Esophagus squamous epithelium (tissue), 4 donors: Measurements from ENCODE around the gene PCSK5.

Experiments
- POLR2A ChIP-seq, 4 donors: fragments of 450-650 bp; IDR thresholded peaks; one replicate each; pipeline ENCODE4 v1.6.1; 2017; ENCODE audit warnings: antibody characterized with exemption in 4 of 4, mild to moderate bottlenecking in 4 of 4, moderate library complexity in 3 of 4
- TF ChIP-seq, protein P1 (sequence below), 6 experiments: fragments of 450-650 bp in 4 of 6; fragments of 200-600 bp in 2 of 6; sonication (generic) in 2 of 6; IDR thresholded peaks; one replicate each; pipeline ENCODE4 v1.5.1; 2016 to 2019; ENCODE audit warnings: antibody characterized with exemption in 6 of 6, mild to moderate bottlenecking in 4 of 6, moderate library complexity in 4 of 6

DNA sequence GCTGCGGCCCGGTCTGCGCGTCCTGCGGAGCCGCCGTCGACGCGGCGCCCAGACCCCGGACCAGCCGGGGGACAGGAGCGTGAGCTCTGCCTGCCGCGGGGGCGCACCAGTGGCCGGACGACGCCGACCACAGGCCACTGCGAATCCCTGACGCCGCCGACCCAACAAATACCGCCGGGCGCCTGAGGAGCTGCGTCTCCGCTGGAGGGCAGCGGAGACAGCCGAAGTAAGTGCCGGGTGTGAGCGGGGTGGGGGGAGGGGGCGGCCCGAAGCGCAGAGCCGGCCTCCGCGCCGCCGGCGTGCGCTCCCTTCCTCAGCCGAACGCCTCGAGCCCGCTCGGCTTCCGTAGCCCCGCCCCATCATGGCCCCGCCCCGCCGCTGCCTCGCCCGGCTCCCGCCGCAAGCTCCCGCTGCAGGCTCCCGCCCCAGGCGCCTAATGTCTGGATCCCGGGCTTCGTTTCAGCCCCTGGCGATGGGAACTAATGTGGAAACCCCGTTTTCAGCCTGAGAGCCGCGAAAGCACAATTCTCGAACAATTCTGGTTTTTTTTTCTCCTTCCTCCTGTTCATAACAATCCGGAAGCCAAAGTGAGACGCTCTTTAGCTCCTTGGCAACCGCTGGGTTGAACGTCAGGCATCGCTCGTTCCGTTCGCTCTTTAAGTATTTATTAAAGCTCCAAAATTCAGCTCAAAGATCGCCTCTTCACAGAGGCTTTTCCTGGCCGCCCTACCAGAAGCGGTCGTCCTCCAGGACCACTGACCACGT is 503.9 kb downstream of the PCSK5 start, which contains the start of gene RFK:
- TF ChIP-seq, protein P1, sequence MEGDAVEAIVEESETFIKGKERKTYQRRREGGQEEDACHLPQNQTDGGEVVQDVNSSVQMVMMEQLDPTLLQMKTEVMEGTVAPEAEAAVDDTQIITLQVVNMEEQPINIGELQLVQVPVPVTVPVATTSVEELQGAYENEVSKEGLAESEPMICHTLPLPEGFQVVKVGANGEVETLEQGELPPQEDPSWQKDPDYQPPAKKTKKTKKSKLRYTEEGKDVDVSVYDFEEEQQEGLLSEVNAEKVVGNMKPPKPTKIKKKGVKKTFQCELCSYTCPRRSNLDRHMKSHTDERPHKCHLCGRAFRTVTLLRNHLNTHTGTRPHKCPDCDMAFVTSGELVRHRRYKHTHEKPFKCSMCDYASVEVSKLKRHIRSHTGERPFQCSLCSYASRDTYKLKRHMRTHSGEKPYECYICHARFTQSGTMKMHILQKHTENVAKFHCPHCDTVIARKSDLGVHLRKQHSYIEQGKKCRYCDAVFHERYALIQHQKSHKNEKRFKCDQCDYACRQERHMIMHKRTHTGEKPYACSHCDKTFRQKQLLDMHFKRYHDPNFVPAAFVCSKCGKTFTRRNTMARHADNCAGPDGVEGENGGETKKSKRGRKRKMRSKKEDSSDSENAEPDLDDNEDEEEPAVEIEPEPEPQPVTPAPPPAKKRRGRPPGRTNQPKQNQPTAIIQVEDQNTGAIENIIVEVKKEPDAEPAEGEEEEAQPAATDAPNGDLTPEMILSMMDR (IDR thresholded peaks at IDR 0.05), result peak; percentile 21 to 46 (median 38)
- TF ChIP-seq POLR2A (IDR thresholded peaks at IDR 0.05), result peak in 2 of 4 donors; percentile 77 to 81
